HT1080 (cell line): ENCODE data around the gene AOPEP. TPM values are rescaled to one million over a fixed set of nuclear protein-coding genes. Genes with fewer than 3 reads are reported as not detected.

Source experiments
- DNase-seq: peaks from one replicate; pipeline ENCODE4 v3.0.0-alpha.2; 2015; ENCODE audit warnings: low read depth
- total RNA-seq: library from RNA; depleted of rRNA; stranded (reverse); fragments of >200 nt; shearing (Covaris generic); gene quantifications from 2 replicates; pipeline ENCODE4 v1.2.3, GENCODE V29; 2014

The AOPEP gene
- total RNA-seq, 1 experiment from 2014 or later = 25.3 TPM

GRCh38 chr9:94894094-94894699, 167.7 kb downstream of the AOPEP start:
- no peak for DNase-seq

DNA sequence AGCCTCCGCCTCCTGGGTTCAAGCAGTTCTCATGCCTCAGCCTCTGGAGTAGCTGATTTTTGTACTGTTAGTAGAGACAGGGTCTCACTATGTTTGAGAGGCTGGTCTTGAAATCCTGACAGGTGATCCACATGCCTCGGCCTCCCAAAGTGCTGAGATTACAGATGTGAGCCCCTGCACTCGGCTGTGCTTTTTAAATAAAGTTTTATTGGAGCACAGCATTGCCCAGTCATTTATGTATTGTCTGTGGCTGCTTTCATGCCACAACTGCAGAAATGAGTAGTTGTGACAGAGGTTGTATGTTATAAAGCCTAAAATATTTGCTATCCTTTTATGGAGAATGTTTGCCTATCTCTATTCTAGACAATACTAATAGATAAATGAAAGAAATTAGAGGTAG, 169.2 kb downstream of the AOPEP start:
- no peak for DNase-seq

- DNase-seq = no peak
Observed at GRCh38 chr9:94896512-94896911, 170.0 kb downstream of the AOPEP start.

DNA sequence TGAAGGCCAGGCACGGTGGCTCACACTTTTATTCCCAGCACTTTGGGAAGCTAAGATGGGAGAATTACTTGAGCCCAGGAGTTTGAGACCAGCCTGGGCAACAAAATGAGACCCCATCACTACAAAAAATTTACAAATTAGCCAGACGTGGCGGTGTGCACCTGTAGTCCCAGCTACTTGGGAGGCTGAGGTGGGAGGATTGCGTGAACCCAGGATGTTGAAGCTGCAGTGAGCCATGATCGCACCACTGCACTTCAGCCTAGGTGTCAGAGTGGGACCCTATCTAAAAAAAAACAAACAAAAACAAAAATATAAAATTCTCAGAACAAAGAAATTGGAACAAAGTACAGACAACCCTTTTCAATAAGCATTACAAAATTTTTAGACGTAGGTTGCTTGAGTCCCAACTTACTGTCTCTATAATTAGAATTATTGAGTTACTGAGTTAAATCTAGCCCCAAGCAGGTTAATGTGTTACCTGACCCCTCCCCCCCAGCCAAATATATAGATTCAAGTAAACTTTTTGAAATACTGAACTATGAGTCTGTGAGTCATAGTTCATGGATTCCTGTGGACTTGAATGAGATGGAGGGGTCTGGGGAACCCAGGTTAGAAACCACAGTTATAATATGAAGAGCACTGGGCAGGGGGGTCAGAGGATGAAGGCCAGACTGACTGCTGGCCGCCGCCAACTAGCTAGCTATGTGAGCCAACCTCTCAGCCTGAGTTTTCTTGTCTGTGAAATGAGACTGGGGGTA, 173.1 kb downstream of the AOPEP start:
- DNase-seq = no peak

- peak; percentile 81 for DNase-seq
Observed at GRCh38 chr9:94900222-94901018, 173.9 kb downstream of the AOPEP start.

DNA sequence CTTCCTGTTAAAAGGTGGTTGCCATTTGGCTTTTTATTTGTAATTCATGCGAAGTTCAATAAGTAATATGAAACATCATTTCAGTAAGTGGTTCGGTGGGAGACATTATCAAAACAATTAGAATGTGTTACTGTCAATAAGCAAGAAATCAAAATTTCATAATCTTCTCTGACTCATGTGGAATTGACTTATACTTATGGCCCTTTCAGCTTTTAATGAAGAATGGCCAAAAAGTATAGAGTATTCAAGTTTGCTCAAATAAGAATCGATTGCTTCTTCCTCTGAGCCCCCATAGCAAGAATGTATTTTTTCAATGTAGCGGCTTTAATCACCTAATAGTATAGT, 174.5 kb downstream of the AOPEP start:
- DNase-seq = no peak

DNA sequence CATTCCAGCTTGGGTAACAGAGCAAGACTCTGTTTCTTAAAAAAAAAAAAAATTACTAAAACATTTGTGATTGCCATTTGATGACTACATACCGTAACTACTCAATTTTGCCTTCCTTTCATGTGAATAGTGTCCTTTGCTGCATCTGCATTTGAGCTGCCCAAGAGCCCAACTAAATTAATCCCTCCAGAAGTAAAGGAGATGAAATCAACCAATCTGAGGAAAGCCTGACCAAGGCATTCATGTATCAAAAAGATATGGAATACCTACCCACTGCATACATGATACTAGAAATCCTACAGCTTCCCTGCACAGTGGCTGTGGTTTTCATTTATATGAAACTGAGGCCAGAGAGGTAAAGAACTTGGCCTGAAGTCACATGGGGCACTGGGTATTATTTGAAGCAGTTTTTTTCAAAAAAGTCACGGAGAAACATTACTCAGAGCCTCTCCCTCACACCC, 177.5 kb downstream of the AOPEP start:
- DNase-seq = no peak

DNA sequence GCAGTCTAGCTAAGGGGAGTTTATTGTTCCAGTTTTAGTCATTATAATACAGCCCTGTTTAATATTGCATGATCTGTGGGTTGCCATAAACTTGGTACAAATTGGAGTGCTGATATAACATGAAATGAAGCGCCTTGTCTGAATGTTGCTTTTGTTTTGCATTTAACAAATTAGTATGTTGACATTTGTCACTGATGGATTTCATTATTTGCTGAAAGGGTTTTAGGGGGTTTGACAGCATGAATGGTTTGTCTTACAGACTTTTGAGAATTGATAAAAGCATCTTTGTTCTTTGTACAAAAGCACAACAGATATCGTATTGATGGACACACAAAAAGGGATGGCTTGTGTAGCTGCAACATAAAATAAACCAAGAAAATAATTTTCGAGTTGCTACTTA, 178.3 kb downstream of the AOPEP start:
- no peak for DNase-seq

DNA sequence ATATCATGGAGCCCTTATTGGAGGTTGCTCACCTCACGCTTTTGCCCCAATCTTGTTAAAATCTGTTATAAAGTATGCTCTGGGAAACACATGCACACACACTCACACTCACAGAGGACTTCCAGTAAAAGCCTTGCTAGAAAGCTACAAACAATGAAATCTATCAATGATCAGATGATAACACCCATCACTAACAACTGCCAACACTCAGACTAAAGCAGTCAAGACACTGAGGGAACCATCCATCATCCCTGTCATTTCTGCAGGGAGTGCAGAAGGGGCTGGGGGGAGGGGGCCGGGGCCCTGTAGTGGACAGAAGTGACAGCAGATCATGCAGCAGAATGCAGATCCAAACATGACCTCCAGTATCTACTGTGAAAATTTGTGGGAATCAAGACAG, 179.1 kb downstream of the AOPEP start:
- DNase-seq = no peak

GRCh38 chr9:94906181-94906580, 179.7 kb downstream of the AOPEP start:
- DNase-seq = no peak

GRCh38 chr9:94906713-94907112, 180.2 kb downstream of the AOPEP start:
- no peak for DNase-seq

- no peak for DNase-seq
Observed at GRCh38 chr9:94907264-94907936, 180.9 kb downstream of the AOPEP start.

DNA sequence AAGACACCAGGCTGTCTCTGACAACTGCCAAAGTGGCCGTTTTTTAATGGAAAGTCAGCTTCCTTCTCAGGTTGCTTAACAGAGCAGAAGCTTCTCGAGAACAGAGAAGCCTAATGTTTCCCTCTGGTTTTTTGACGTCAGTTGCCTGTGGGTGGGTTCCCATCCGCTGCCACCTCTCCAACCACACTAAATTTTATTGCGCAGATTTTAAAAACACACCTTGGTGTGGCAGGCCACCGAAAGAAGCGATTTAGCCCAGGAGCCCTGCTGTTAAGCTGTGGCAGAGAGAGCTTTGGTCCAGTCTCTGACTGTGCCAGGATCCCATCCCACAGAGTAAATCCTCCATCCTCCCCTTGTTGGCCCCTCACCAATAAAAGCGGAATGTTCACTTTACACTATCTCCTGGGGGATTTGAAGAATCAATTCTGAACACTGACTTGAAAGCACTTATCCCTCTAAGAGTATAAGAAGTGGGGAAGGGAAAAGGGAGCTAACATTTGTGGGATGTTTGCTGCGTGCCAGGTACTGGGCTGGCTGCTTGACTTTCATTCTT, 181.6 kb downstream of the AOPEP start:
- no peak for DNase-seq

- DNase-seq = no peak
Observed at GRCh38 chr9:94908583-94909249, 182.2 kb downstream of the AOPEP start.

- no peak for DNase-seq
Observed at GRCh38 chr9:94909250-94909894, 182.9 kb downstream of the AOPEP start.

DNA sequence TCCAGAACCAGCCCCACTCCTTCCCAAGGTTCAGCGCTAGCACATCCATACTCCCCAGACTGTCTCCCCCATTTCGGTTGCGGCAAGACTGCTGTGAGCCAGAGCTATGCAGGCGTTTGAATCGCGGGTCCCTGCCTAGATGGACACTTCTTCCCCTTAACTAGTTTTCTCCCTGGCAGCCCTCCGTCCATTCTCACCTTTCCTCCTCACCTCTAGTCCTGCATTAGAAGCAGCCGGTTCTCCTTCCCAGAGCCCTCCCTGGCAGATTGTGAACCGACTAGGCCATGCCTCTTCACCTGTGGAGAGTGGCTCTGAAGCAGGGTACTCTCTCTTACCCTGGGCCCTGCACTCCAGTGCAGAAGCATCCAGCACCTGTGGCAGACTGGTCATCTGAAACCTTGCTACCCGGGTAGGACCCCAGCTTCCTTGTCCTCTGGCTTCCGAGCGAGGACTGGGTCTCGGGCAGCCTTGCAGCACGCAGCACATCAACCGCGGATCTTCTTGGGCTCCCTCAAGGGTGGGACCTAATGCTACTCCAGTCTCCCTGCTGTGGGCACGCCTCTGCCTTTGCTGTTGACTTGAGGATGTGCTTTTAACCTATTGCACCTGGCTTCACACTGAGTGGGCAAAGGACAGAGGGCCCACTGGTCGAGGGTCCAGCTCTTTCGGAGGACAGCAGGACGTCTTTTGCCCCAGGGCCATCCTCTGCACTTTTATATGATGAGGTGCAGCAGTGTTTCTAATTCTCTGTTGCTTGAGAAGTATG, 183.6 kb downstream of the AOPEP start:
- DNase-seq = no peak

DNA sequence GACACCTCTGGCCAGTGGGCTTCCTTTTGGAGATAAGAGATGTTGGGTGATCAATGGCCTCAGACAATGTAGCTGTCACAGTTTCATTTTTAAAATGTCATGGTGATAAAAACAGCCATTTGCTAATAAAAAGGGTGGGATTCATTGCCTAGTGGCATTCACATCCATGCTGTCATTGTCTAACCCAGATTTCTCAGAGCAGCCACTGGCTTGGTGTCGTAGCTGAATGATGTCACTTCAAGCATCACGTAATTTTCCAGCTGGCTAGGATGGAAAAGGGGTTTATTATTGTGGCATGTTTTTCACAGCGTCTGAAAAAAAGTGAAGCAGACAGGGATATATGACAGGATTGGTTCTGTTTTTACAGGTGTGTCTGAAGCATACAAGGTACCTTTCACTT, 184.7 kb downstream of the AOPEP start:
- no peak for DNase-seq

DNA sequence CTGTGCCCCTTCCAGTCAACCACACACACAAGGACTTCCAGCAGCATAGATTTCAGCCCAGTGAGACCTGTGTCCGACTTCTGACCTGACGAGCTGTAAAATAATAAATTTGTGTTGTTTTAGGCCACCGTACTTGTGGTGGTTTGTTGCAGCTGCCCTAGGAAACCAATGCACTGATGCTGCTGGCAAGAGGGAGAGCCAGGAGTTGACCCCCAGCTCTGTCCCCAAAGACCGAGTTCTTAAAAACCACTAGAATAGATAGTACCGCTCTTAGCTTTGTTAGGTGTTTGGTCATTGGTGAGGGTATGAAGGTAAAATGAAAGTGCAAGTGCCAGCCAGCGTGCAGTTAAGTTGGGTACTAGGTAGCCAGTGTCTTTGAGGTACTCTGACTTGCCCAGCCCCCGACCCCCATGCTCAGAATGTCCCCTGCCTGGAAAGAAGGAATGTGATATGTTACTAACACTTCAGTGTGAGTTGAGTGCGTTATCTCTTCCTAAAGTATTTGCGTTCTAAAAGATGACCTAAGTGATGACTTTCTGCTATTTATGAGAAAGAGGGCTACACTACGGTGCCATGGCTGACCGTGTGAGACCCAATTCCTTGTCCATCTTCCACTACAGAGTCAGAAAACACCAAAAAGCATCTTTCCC, 185.6 kb downstream of the AOPEP start:
- DNase-seq = no peak

- DNase-seq = peak; percentile 93
Observed at GRCh38 chr9:94912700-94913249, 186.3 kb downstream of the AOPEP start.
